Astrocyte (in vitro differentiated cells and primary cell): ENCODE data around the gene MYO7B. TPM values are rescaled to one million over a fixed set of nuclear protein-coding genes. Genes with fewer than 3 reads are reported as not detected.

Source experiments
- DNase-seq: peaks from one replicate; pipeline ENCODE4 v3.0.0-alpha.2; 2010; ENCODE audit warnings: low read depth
- FAIRE-seq: peaks from 2 replicates; lab custom pipeline; 2011; peaks lifted over from hg19 to GRCh38; lab: Jason Lieb, UNC
- H2AFZ ChIP-seq: 2 replicates; pipeline ENCODE4 v1.6.0; 2012; ENCODE audit warnings: low read depth, low read length, inconsistent platforms
- H3K27ac ChIP-seq: 2 replicates; pipeline ENCODE4 v1.5.1; 2011; ENCODE audit warnings: low read depth, low read length, inconsistent platforms
- H3K27me3 ChIP-seq: 2 replicates; pipeline ENCODE4 v1.6.0; 2011; ENCODE audit warnings: low read length, inconsistent platforms; ENCODE audit not compliant: insufficient read depth
- H3K36me3 ChIP-seq: 2 replicates; pipeline ENCODE4 v1.5.1; 2011; ENCODE audit warnings: low read length, inconsistent platforms; ENCODE audit not compliant: insufficient read depth
- H3K4me1 ChIP-seq: 2 replicates; pipeline ENCODE4 v1.5.1; 2011; ENCODE audit warnings: low read length, inconsistent platforms; ENCODE audit not compliant: insufficient read depth
- H3K4me2 ChIP-seq: 2 replicates; pipeline ENCODE4 v1.6.0; 2012; ENCODE audit warnings: low read length, inconsistent platforms
- H3K4me3 ChIP-seq: 2 replicates; pipeline ENCODE4 v1.5.1; 2011; ENCODE audit warnings: low read depth, mild to moderate bottlenecking, low read length, inconsistent platforms; ENCODE audit not compliant: insufficient read depth
- H3K79me2 ChIP-seq: 2 replicates; pipeline ENCODE4 v1.6.0; 2012; ENCODE audit warnings: mild to moderate bottlenecking, low read length, inconsistent platforms; ENCODE audit not compliant: insufficient read depth
- H3K9ac ChIP-seq: 2 replicates; pipeline ENCODE4 v1.6.0; 2012; ENCODE audit warnings: mild to moderate bottlenecking, low read length, inconsistent platforms
- H3K9me3 ChIP-seq: 2 replicates; pipeline ENCODE4 v1.5.1; 2012; ENCODE audit warnings: low read depth, mild to moderate bottlenecking, low read length, inconsistent platforms; ENCODE audit not compliant: insufficient read depth
- H4K20me1 ChIP-seq: 2 replicates; pipeline ENCODE4 v1.6.0; 2012; ENCODE audit warnings: low read length, inconsistent platforms; ENCODE audit not compliant: insufficient read depth
- H3K27ac Mint-ChIP-seq: one replicate; pipeline ENCODE4 v1.8.0; 2021; ENCODE audit warnings: mild to moderate bottlenecking, mixed read lengths; ENCODE audit not compliant: unreplicated experiment
- H3K27me3 Mint-ChIP-seq: one replicate; pipeline ENCODE4 v1.8.0; 2021; ENCODE audit warnings: low read depth, mixed read lengths; ENCODE audit not compliant: unreplicated experiment
- H3K36me3 Mint-ChIP-seq: one replicate; pipeline ENCODE4 v1.8.0; 2021; ENCODE audit warnings: low read depth, mixed read lengths; ENCODE audit not compliant: unreplicated experiment
- H3K4me1 Mint-ChIP-seq: one replicate; pipeline ENCODE4 v1.8.0; 2021; ENCODE audit warnings: low read depth, mixed read lengths; ENCODE audit not compliant: unreplicated experiment
- H3K4me3 Mint-ChIP-seq: one replicate; pipeline ENCODE4 v1.8.0; 2021; ENCODE audit warnings: mild to moderate bottlenecking, moderate library complexity, mixed read lengths; ENCODE audit not compliant: unreplicated experiment
- H3K9me3 Mint-ChIP-seq: one replicate; pipeline ENCODE4 v1.8.0; 2021; ENCODE audit warnings: mild to moderate bottlenecking, mixed read lengths; ENCODE audit not compliant: unreplicated experiment
- EZH2 ChIP-seq: IDR thresholded peaks from 2 replicates; pipeline ENCODE4 v1.6.1; 2012; ENCODE audit warnings: mild to moderate bottlenecking, low read length, inconsistent platforms; ENCODE audit not compliant: insufficient read depth
- total RNA-seq: library from RNA; stranded (reverse); gene quantifications from 2 replicates; pipeline ENCODE4 v1.2.1, GENCODE V29; 2021
- TF ChIP-seq, protein P1 (sequence below): IDR thresholded peaks from 2 replicates; pipeline ENCODE4 v1.5.1; 2011; ENCODE audit warnings: low read depth, mild to moderate bottlenecking, inconsistent platforms, low read length, moderate library complexity; ENCODE audit not compliant: insufficient read depth

Gene MYO7B
- total RNA-seq, 1 donor from 2014 or later: 0.77 TPM

DNA sequence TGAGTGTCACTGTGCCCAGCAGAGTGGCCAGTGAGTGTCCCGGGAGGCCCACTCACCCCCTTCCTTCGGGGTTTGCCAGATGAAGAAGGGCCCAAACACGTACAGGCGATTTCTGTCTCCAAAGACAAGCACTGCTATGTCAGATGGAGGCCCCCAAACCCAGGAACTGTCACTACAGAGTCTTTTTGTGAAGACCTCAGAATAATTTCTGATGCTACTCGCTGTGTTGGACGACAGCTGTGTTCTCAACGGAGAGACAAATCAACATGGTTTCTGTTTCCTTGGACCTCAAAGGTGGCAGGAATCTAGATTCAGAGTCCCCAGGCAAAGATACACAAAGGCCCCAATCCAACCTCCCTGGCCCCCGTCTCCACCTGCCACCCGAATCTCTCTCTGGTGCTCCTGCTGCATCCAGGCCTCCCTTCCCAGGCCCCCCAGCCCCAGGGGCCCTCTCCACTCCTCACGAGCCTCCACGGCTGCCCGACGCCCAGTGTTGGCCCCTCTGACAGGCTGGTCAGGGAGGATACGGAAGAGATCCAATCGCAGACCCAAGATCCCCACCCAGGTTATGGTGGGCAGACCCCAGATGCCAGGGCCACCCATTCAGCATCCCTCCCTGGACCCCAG lies 108.1 kb downstream of the MYO7B start:
- no peak overlapping the region for H3K4me2 ChIP-seq
- no peak overlapping the region for H3K4me3 ChIP-seq
- no peaks in the 10 kb centered on the region for H3K79me2 ChIP-seq
- H3K27ac ChIP-seq: no peak overlapping the region
- no peaks in the 10 kb centered on the region for H3K36me3 ChIP-seq
- Mint-ChIP-seq H3K4me1 (peaks cover 20% of the 10 kb centered on the region), H3K27ac (peak overlapping the region; percentile 47), H3K27me3 (no peaks in the 10 kb centered on the region), H3K4me3 (peak overlapping the region; percentile 50), H3K36me3 (peaks cover 1% of the 10 kb centered on the region), H3K9me3 (no peaks in the 10 kb centered on the region)
- TF ChIP-seq EZH2: no peak
- TF ChIP-seq, protein P1, sequence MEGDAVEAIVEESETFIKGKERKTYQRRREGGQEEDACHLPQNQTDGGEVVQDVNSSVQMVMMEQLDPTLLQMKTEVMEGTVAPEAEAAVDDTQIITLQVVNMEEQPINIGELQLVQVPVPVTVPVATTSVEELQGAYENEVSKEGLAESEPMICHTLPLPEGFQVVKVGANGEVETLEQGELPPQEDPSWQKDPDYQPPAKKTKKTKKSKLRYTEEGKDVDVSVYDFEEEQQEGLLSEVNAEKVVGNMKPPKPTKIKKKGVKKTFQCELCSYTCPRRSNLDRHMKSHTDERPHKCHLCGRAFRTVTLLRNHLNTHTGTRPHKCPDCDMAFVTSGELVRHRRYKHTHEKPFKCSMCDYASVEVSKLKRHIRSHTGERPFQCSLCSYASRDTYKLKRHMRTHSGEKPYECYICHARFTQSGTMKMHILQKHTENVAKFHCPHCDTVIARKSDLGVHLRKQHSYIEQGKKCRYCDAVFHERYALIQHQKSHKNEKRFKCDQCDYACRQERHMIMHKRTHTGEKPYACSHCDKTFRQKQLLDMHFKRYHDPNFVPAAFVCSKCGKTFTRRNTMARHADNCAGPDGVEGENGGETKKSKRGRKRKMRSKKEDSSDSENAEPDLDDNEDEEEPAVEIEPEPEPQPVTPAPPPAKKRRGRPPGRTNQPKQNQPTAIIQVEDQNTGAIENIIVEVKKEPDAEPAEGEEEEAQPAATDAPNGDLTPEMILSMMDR: no peak
- H3K9ac ChIP-seq: no peak overlapping the region
- no peaks in the 10 kb centered on the region for H4K20me1 ChIP-seq
- no peak overlapping the region for H2AFZ ChIP-seq
- peaks cover 14% of the 10 kb centered on the region for H3K4me1 ChIP-seq
- no peaks in the 10 kb centered on the region for H3K9me3 ChIP-seq
- DNase-seq (no peak), FAIRE-seq (no peak)
- no peaks in the 10 kb centered on the region for H3K27me3 ChIP-seq

DNA sequence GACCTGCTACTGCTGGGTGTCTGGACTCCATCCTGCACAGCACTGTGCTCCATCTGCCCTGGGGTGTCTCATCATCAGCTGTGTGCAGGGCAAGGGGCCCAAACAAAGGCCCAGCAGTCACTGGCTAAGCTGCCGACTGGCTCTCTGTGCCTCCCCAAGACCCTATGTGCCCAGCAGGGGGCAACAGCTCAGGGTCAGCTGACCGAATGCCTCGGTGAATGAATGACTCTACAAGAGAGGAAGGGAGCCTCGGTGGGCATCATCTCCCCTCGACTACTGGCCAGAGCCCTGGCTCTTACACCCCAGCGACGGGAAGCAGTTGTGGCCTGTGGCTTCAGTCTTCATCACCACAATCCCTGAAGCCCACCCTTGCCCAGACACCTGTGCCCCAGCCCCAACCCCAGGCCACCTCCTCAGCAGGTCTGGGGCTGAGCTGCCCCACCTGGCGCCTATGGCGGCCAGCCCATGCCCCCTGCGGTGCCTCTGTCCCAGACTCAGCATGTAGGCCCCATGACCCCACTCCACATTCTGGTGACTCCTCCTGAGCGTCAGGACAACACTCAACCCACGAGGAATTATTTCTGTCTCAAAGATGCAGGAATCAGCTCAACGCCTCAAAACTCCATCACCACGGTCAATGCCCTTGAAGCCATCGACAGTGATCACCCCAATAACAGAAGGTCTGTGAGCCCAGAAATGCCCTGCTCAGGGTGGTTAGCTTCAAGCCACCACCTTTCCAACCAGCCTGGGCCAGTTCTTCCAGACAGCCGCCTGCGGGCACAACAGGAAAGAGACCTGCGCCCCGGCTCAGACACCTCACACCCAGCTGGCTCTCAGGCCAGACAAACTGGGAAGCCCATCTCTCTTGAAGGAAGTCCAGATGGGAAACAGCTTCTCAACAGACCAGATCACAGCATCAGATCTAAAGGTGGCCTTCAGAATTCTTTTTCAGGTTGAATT lies 108.9 kb downstream of the MYO7B start:
- H3K9me3 ChIP-seq: no peaks in the 10 kb centered on the region
- H3K4me1 ChIP-seq: peaks cover 14% of the 10 kb centered on the region
- H4K20me1 ChIP-seq: no peaks in the 10 kb centered on the region
- H2AFZ ChIP-seq: no peak overlapping the region
- no peaks in the 10 kb centered on the region for H3K79me2 ChIP-seq
- no peak overlapping the region for H3K9ac ChIP-seq
- no peaks in the 10 kb centered on the region for H3K27me3 ChIP-seq
- no peak overlapping the region for H3K4me2 ChIP-seq
- no peak overlapping the region for H3K4me3 ChIP-seq
- Mint-ChIP-seq H3K27ac (no peak overlapping the region), H3K4me1 (peaks cover 20% of the 10 kb centered on the region), H3K36me3 (peaks cover 1% of the 10 kb centered on the region), H3K27me3 (no peaks in the 10 kb centered on the region), H3K9me3 (no peaks in the 10 kb centered on the region), H3K4me3 (no peak overlapping the region)
- H3K27ac ChIP-seq: no peak overlapping the region
- no peak for TF ChIP-seq EZH2
- TF ChIP-seq, protein P1: no peak
- DNase-seq (no peak), FAIRE-seq (no peak)
- no peaks in the 10 kb centered on the region for H3K36me3 ChIP-seq
